GM12878 (cell line): Measurements from ENCODE around the gene SCRN2. TPM values are rescaled to one million over a fixed set of nuclear protein-coding genes. Genes with fewer than 3 reads are reported as not detected.

ENCODE experiments used
- ATAC-seq: fragments of 200-7000 bp; cut with Tn5 transposase; 3 replicates; pipeline ENCODE4 v1.9.1; 2020; ENCODE audit warnings: mild to moderate bottlenecking, moderate library complexity
- BruUV-seq: library from RNA; stranded (reverse); fragments of 400-500 nt; replicated peaks from 2 replicates; lab custom pipeline; 2021; lab: Mats Ljungman, UMichigan
- CTCF ChIA-PET: fragments of 300-600 bp; sonication (Branson Sonifier 250); formaldehyde crosslinking; extraction: SDS; loops from one replicate; lab custom pipeline; 2021; ENCODE audit warnings: inconsistent platforms; lab: Yijun Ruan, JAX
- POLR2A ChIA-PET: fragments of 350-600 bp; formaldehyde crosslinking; extraction: SDS; loops from one replicate; lab custom pipeline; 2021; ENCODE audit warnings: inconsistent platforms; lab: Charles Lee
- RAD21 ChIA-PET: fragments of 300-600 bp; sonication (Branson Sonifier 250); formaldehyde crosslinking; loops from one replicate; lab custom pipeline; 2023; ENCODE audit warnings: antibody characterized with exemption; ENCODE audit not compliant: unreplicated experiment; lab: Charles Lee
- SMC1A ChIA-PET: fragments of 300-600 bp; sonication (Branson Sonifier 250); formaldehyde crosslinking; loops from one replicate; lab custom pipeline; 2023; ENCODE audit not compliant: unreplicated experiment, uncharacterized antibody; lab: Charles Lee
- DNase-seq: peaks from one replicate; pipeline ENCODE4 v3.0.0-alpha.2; 2011; ENCODE audit warnings: low read depth, low spot score
- FAIRE-seq: peaks from 3 replicates; lab custom pipeline; 2011; peaks lifted over from hg19 to GRCh38; lab: Jason Lieb, UNC
- H2AFZ ChIP-seq: 2 replicates; pipeline ENCODE4 v1.6.0; 2011; ENCODE audit warnings: low read depth, low read length, control low read depth; ENCODE audit not compliant: control insufficient read depth
- H3K27ac ChIP-seq: 2 replicates; pipeline ENCODE4 v1.5.1; 2011; ENCODE audit warnings: control low read depth; ENCODE audit not compliant: control insufficient read depth, insufficient read depth
- H3K27me3 ChIP-seq, 2 experiments: replicated peaks in 1 of 2; 2 replicates each; pipeline versions ENCODE4 v1.6.0 to v1.6.1; 2011; ENCODE audit warnings: low read length in 1 of 2; ENCODE audit not compliant: control insufficient read depth in 2 of 2, insufficient read depth in 2 of 2
- H3K36me3 ChIP-seq, 2 experiments: 2 replicates each; pipeline ENCODE4 v1.5.1; 2011; ENCODE audit warnings: low read length in 1 of 2; ENCODE audit not compliant: control insufficient read depth in 2 of 2, insufficient read depth in 2 of 2
- H3K4me1 ChIP-seq: 2 replicates; pipeline ENCODE4 v1.6.1; 2011; ENCODE audit warnings: mild to moderate bottlenecking, low read length, moderate library complexity, mixed read lengths; ENCODE audit not compliant: control insufficient read depth, insufficient read depth
- H3K4me2 ChIP-seq: 2 replicates; pipeline ENCODE4 v1.6.0; 2011; ENCODE audit warnings: control low read depth; ENCODE audit not compliant: control insufficient read depth, insufficient read depth
- H3K4me3 ChIP-seq: fragments of 200-600 bp; sonication (generic); 2 replicates; pipeline ENCODE4 v1.5.1; 2016
- H3K79me2 ChIP-seq: 2 replicates; pipeline ENCODE4 v1.6.0; 2011; ENCODE audit warnings: low read length; ENCODE audit not compliant: control insufficient read depth, insufficient read depth
- H3K9ac ChIP-seq: 2 replicates; pipeline ENCODE4 v1.8.0; 2011; ENCODE audit warnings: low read length, control low read depth, mixed read lengths; ENCODE audit not compliant: control insufficient read depth, insufficient read depth
- H3K9me3 ChIP-seq: replicated peaks from 3 replicates; pipeline ENCODE4 v1.5.1; 2011; ENCODE audit warnings: mild to moderate bottlenecking, low read length; ENCODE audit not compliant: control insufficient read depth, insufficient read depth
- H4K20me1 ChIP-seq: 2 replicates; pipeline ENCODE4 v1.6.0; 2011; ENCODE audit not compliant: control insufficient read depth, insufficient read depth
- ATF2 ChIP-seq: IDR thresholded peaks from 2 replicates; pipeline ENCODE4 v1.6.1; 2012; ENCODE audit warnings: low read length, inconsistent platforms
- CEBPB ChIP-seq, 2 experiments: fragments of 150-350 bp in 1 of 2; IDR thresholded peaks; 2 replicates each; pipeline ENCODE4 v1.6.1; 2012 to 2014; ENCODE audit warnings: low read depth in 2 of 2, low read length in 2 of 2, borderline replicate concordance in 1 of 2, inconsistent platforms in 1 of 2
- CEBPZ ChIP-seq: fragments of 150-350 bp; IDR thresholded peaks from 2 replicates; pipeline ENCODE4 v1.6.1; 2016; ENCODE audit warnings: low read depth, low read length
- DPF2 ChIP-seq: fragments of 450-650 bp; IDR thresholded peaks from 2 replicates; pipeline ENCODE4 v1.6.1; 2017; ENCODE audit warnings: mild to moderate bottlenecking
- EGR1 ChIP-seq, 2 experiments: IDR thresholded peaks; 1 replicate in 1 of 2; 2 replicates in 1 of 2; pipeline ENCODE4 v1.6.1; 2011 to 2012; ENCODE audit warnings: low read depth in 2 of 2, low read length in 2 of 2, borderline replicate concordance in 1 of 2, mild to moderate bottlenecking in 1 of 2, moderate library complexity in 1 of 2
- IRF3 ChIP-seq: fragments of 450-650 bp; IDR thresholded peaks from 2 replicates; pipeline ENCODE4 v1.6.1; 2014; ENCODE audit warnings: mild to moderate bottlenecking
- MLLT1 ChIP-seq: fragments of 450-650 bp; IDR thresholded peaks from 2 replicates; pipeline ENCODE4 v1.6.1; 2016; ENCODE audit warnings: mild to moderate bottlenecking
- NR2F1 ChIP-seq: fragments of 450-650 bp; conservative IDR thresholded peaks from 2 replicates; pipeline ENCODE4 v1.6.1; 2017; ENCODE audit warnings: mild to moderate bottlenecking
- POU2F2 ChIP-seq: IDR thresholded peaks from 3 replicates; pipeline ENCODE4 v1.6.1; 2011; ENCODE audit warnings: low read depth, mild to moderate bottlenecking, low read length, borderline replicate concordance
- RUNX3 ChIP-seq: IDR thresholded peaks from 2 replicates; pipeline ENCODE4 v1.6.1; 2012; ENCODE audit warnings: low read length, inconsistent platforms
- SMC3 ChIP-seq: IDR thresholded peaks from 2 replicates; pipeline ENCODE4 v1.6.1; 2011; ENCODE audit warnings: low read length, improper control_type of control experiment, borderline replicate concordance
- ZNF217 ChIP-seq: fragments of 450-650 bp; IDR thresholded peaks from 2 replicates; pipeline ENCODE4 v1.6.1; 2017; ENCODE audit warnings: antibody characterized with exemption, mild to moderate bottlenecking
- WGBS: methylation state at CpG from one replicate; pipeline ENCODE4 v1.1.6; 2016; ENCODE audit warnings: low lambda C conversion rate; ENCODE audit not compliant: insufficient replicate concordance, insufficient coverage; ENCODE audit errors: missing lambda C conversion rate; 5-methylcytosine and 5-hydroxymethylcytosine counted together
- in situ Hi-C: fragments of 300-500 bp; cut with MboI; formaldehyde crosslinking; loops from 9 replicates; pipeline ENCODE4 v1.14.3; 2018; ENCODE audit warnings: mixed read lengths
- intact Hi-C: fragments of 100-400 bp; cut with micrococcal nuclease; formaldehyde crosslinking; loops from one replicate; pipeline ENCODE4 v1.14.2; 2022; ENCODE audit not compliant: unreplicated experiment
- polyA plus RNA-seq, 11 experiments: library from polyadenylated mRNA; depleted of rRNA in 4 of 11; unstranded in 6 of 11; stranded (reverse) in 5 of 11; fragments of >200 nt; fragmentation: Nextera tagmentation in 4 of 11; fragmentation: Illumina TruSeq in 1 of 11; extraction: Ambion mirVana in 4 of 11; extraction: Trizol in 1 of 11; gene quantifications; 1 replicate in 1 of 11; 2 replicates in 10 of 11; pipeline versions ENCODE4 v1.2.1 to v1.2.3, GENCODE V29; 2011 to 2016; ENCODE audit warnings: inconsistent platforms in 2 of 11, missing spikeins in 2 of 11, low read depth in 1 of 11
- total RNA-seq, 4 experiments: library from RNA; depleted of rRNA in 3 of 4; stranded (reverse); fragments of >200 nt in 3 of 4; fragmentation: Illumina TruSeq in 1 of 4; extraction: Trizol in 1 of 4; gene quantifications; 2 replicates each; pipeline versions ENCODE4 v1.2.1 to v1.2.3, GENCODE V29; 2013 to 2021

The SCRN2 gene
- total and polyA plus RNA-seq, 10 of the 15 experiments (the other 5 are each of a cell fraction or from before 2014, with no cell fraction given): 0.34 to 33.3 (median 20.1) TPM

GRCh38 chr17:47841488-47842291 is 617 bp upstream of the SCRN2 start:
- ATAC-seq: peak; percentile 1; the same call in 1 of the 3 replicates
- Histone ChIP-seq H4K20me1 (no peaks in the 10 kb centered on the region), H3K27me3 (peaks cover 0 to 2% of the 10 kb centered on the region in 2 experiments; a peak in 2 of 4 replicates), H3K9ac (peak overlapping the region; percentile 74), H3K4me1 (peaks cover 22% of the 10 kb centered on the region), H3K79me2 (no peaks in the 10 kb centered on the region), H3K27ac (no peak overlapping the region), H3K36me3 (no peaks in the 10 kb centered on the region), H3K9me3 (no peaks in the 10 kb centered on the region), H3K4me3 (no peak overlapping the region), H2AFZ (peak overlapping the region; percentile 91), H3K4me2 (peak overlapping the region; percentile 72)
- ChIA-PET SMC1A (interaction anchor here (0.8 to 13.1 kb wide), 14 partner anchors 8 to 179 kb away, joined by 3 to 231 read pairs (median 6); partner anchors contain the start of genes CDK5RAP3, PNPO and SP2), CTCF (interaction anchor here (0.5 to 12.4 kb wide), 33 partner anchors 10 to 205 kb away, joined by 3 to 502 read pairs (median 4); partner anchors contain the start of genes CDK5RAP3, LRRC46, MRPL10 and OSBPL7), POLR2A (interaction anchor here (0.9 to 1.9 kb wide), 8 partner anchors 10 to 129 kb away, joined by 3 to 12 read pairs (median 4); partner anchors contain the start of genes CDK5RAP3, LRRC46, MRPL10 and OSBPL7), RAD21 (interaction anchor here (0.9 to 7.7 kb wide), 17 partner anchors 9 to 192 kb away, joined by 3 to 206 read pairs (median 5); partner anchors contain the start of genes CDK5RAP3, KPNB1, OSBPL7 and PNPO)
- BruUV-seq: no TSS peak
- WGBS: 54% methylated on average over 16 of the region's 16 CpGs
- no peak for DNase-seq
- in situ Hi-C loops: loop anchor here (5.0 to 10.0 kb wide), 3 partner anchors 51 to 783 kb away; partner anchors contain the start of gene HOXB9
- peak; percentile 91 for FAIRE-seq
- intact Hi-C loops: loop anchor here (1.0 to 2.0 kb wide), 4 partner anchors 49 to 177 kb away; partner anchors contain the start of gene PNPO
- TF ChIP-seq EGR1 (IDR thresholded peaks at IDR 0.05; ENCODE audit: borderline replicate concordance in 1 of 2, low read depth in 2 of 2, low read length in 2 of 2) (no peak), IRF3 (no peak), ATF2 (no peak), RUNX3 (peak; percentile 38), CEBPB (IDR thresholded peaks at IDR 0.05; ENCODE audit: borderline replicate concordance in 1 of 2, low read depth in 2 of 2, low read length in 2 of 2) (no peak), NR2F1 (no peak), DPF2 (no peak), MLLT1 (peak; percentile 73), CEBPZ (no peak), SMC3 (no peak), ZNF217 (no peak), POU2F2 (no peak)
